ENCODE data around the gene SLC25A23. TPM values are rescaled to one million over a fixed set of nuclear protein-coding genes. Genes with fewer than 3 reads are reported as not detected.
A peak's percentile ranks its signal among the peaks of the same experiment; 100 is the strongest.

The SLC25A23 gene
- polyA plus RNA-seq, 1 of the 3 experiments (the other 2 are of a cell fraction) = 10.9 TPM

GRCh38 chr19:6394831-6395230, 64.8 kb downstream of the SLC25A23 start (continued):
- TF ChIP-seq USF2 (IDR thresholded peaks at IDR 0.05; ENCODE audit: borderline replicate concordance, low read depth, low read length) (no peak), MXI1 (IDR thresholded peaks at IDR 0.05; ENCODE audit: low read depth, low read length) (no peak), EZH2phosphoT487 (IDR thresholded peaks at IDR 0.05; ENCODE audit: borderline replicate concordance, low read depth) (no peak)

GRCh38 chr19:6393983-6394412, 65.6 kb downstream of the SLC25A23 start:
- WGBS (ENCODE audit: low lambda C conversion rate) = 31% methylated on average over 14 of the region's 14 CpGs
- CTCF ChIA-PET = interaction anchor here (1.5 to 2.2 kb wide), 3 partner anchors 17 to 346 kb away, joined by 3 to 8 read pairs (median 3); partner anchors contain the start of gene ALKBH7

More at GRCh38 chr19:6393983-6394412, 65.6 kb downstream of the SLC25A23 start:
- peak overlapping the region; percentile 84 to 89 for H3K4me3 ChIP-seq (ENCODE audit: low read depth in 2 of 2, low read length in 1 of 2)
- H3K9ac ChIP-seq = peak overlapping the region; percentile 85
- H3F3A ChIP-seq (replicated peaks; ENCODE audit: insufficient read depth) = no peaks in the 10 kb centered on the region
- peak overlapping the region; percentile 94 for H3K27ac ChIP-seq (ENCODE audit: low read depth in 2 of 2, low read length in 1 of 2)
- POLR2A ChIA-PET = interaction anchor here (1.5 kb wide), 1 partner anchor 18 kb away, joined by 3 read pairs; no protein-coding TSS in a partner anchor
- H3K4me2 ChIP-seq = peak overlapping the region; percentile 94
- TF ChIP-seq USF2 (IDR thresholded peaks at IDR 0.05; ENCODE audit: borderline replicate concordance, low read depth, low read length) (no peak), TAF1 (IDR thresholded peaks at IDR 0.05; ENCODE audit: borderline replicate concordance, low read depth, low read length) (0 out of 2 replicates have a peak, but pooled peaks have one; percentile 25), PBX3 (IDR thresholded peaks at IDR 0.05) (no peak), NRF1 (IDR thresholded peaks at IDR 0.05; ENCODE audit: low read depth, low read length) (peak; percentile 82)
- peak overlapping the region; percentile 92 for H2AFZ ChIP-seq (ENCODE audit: low read depth)
- H3K36me3 ChIP-seq (replicated peaks in 1 of 2; ENCODE audit: control insufficient read depth in 1 of 2, insufficient read depth in 2 of 2, low read length in 1 of 2) = peaks cover 11 to 15% of the 10 kb centered on the region in 2 experiments
- no peak for DNase-seq
- H3K27me3 ChIP-seq (ENCODE audit: insufficient read depth) = no peaks in the 10 kb centered on the region
- peaks cover 5 to 11% of the 10 kb centered on the region in 2 experiments; a peak in 2 of 4 replicates for H3K4me1 ChIP-seq (ENCODE audit: control insufficient read depth in 1 of 2, insufficient read depth in 2 of 2, low read depth in 1 of 2, low read length in 1 of 2)
- H4K20me1 ChIP-seq (ENCODE audit: insufficient read depth) = no peaks in the 10 kb centered on the region
- H3K9me2 ChIP-seq = no peaks in the 10 kb centered on the region
- peaks cover 38% of the 10 kb centered on the region for H3K79me2 ChIP-seq (ENCODE audit: insufficient read depth)
- H3K9me3 ChIP-seq = no peaks in the 10 kb centered on the region
